HFF-Myc (cell line): ENCODE measurements around the gene ITPKB.
"Not testable (repeated sequence)": the region's sequence is repeated elsewhere in the genome, so short reads cannot be mapped to it uniquely, and the experiment has no call there.

Experiments used
- DNase-seq: peaks from one replicate; pipeline ENCODE4 v3.0.0-alpha.2; 2011; ENCODE audit warnings: low read depth; ENCODE audit errors: extremely low read depth
- H3K4me3 ChIP-seq: replicated peaks from 2 replicates; pipeline ENCODE4 v1.5.1; 2011; ENCODE audit warnings: low read depth, mild to moderate bottlenecking, control low read depth, low read length
- TF ChIP-seq, protein P1 (sequence below): IDR thresholded peaks from 2 replicates; pipeline ENCODE4 v1.5.1; 2012; ENCODE audit warnings: mild to moderate bottlenecking, low read depth, low read length, control low read depth; ENCODE audit errors: missing control alignments

The ITPKB gene

DNA sequence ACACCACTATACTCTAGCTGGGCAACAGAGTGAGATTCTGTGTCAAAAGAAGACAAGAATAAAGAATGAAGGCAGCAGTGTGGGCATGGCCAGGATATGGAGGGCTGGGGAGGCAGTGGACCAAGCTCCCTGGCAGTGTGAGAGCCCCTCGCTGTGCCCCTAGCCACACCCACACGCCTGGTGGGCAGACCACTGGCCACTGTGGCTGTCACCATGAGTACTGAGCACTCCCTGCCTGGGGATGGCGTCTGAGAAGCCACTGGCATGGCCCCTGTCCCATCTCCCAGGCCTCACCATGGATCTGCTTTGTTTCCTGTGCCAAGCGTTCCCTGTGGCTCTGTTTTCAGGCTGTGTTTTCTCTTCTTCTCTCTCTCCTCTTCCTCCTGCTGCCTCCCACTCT is 138.8 kb downstream of the ITPKB start:
- H3K4me3 ChIP-seq = no peak overlapping the region
- TF ChIP-seq, protein P1, sequence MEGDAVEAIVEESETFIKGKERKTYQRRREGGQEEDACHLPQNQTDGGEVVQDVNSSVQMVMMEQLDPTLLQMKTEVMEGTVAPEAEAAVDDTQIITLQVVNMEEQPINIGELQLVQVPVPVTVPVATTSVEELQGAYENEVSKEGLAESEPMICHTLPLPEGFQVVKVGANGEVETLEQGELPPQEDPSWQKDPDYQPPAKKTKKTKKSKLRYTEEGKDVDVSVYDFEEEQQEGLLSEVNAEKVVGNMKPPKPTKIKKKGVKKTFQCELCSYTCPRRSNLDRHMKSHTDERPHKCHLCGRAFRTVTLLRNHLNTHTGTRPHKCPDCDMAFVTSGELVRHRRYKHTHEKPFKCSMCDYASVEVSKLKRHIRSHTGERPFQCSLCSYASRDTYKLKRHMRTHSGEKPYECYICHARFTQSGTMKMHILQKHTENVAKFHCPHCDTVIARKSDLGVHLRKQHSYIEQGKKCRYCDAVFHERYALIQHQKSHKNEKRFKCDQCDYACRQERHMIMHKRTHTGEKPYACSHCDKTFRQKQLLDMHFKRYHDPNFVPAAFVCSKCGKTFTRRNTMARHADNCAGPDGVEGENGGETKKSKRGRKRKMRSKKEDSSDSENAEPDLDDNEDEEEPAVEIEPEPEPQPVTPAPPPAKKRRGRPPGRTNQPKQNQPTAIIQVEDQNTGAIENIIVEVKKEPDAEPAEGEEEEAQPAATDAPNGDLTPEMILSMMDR = no peak
- no peak for DNase-seq

DNA sequence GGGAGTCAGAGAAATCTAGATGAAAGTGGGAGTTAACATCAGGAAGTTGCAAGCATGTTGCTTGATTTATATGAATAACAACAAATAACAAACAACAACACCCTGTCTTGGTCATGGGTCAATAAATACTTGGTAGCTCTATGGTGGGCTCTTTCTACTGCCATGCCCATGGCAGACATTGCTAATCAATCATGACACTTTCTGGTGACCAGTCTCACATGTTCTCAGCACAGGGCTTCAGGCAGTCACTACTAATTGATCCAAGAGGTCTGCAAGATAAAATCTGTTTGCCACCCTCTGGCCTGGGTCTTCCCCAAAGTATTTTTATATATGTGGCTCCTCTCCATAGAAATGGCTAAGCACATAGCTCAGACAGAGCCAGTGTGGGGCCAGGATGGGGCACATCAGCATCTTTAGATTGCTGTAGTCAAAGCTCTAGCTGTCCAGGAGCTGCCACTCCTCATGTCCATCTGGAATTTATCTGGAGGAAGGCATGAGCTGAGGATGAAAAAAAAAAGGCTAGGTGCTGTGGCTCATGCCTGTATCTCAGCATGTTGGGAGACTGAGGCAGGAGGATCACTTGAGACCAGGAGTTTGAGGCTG is 139.3 kb downstream of the ITPKB start:
- DNase-seq = no peak
- no peak overlapping the region for H3K4me3 ChIP-seq
- TF ChIP-seq, protein P1 = no peak

DNA sequence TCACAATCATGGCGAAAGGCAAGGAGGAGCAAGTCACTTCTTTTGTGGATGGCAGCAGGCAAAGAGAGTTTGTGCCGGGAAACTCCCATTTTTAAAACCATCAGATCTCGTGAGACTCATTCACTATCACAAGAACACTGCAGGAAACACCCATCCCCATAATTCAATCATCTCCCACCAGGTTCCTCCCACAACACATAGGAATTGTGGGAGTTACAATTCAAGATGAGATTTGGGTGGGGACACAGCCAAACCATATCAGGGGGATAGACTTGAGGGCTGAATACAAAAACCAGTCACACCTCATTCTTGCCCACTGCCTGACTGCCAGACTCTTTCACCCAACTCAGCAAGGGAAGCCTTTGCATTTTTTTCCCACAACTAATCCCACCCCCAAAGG is 140.1 kb downstream of the ITPKB start:
- not testable (repeated sequence) for H3K4me3 ChIP-seq, DNase-seq

DNA sequence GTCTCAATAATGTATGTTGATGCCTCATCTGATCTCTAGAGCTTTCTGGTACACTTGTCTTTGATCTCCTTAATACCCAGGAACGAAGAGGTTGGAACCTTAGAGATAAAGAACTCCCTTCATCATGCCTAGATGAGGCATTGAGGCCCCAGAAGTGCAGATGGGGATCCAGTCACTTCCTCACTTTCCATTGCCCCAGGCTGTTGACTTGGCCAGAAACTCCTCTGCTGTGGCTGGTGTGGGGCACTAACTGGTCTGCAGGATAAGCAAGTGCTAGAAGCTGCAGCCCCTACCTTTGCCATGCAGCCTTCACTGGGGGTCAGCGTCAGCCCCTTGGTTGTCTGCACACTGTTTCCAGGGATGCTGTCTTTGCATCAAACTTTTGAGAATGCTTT is 140.6 kb downstream of the ITPKB start:
- TF ChIP-seq, protein P1 = no peak
- DNase-seq = no peak
- no peak overlapping the region for H3K4me3 ChIP-seq

DNA sequence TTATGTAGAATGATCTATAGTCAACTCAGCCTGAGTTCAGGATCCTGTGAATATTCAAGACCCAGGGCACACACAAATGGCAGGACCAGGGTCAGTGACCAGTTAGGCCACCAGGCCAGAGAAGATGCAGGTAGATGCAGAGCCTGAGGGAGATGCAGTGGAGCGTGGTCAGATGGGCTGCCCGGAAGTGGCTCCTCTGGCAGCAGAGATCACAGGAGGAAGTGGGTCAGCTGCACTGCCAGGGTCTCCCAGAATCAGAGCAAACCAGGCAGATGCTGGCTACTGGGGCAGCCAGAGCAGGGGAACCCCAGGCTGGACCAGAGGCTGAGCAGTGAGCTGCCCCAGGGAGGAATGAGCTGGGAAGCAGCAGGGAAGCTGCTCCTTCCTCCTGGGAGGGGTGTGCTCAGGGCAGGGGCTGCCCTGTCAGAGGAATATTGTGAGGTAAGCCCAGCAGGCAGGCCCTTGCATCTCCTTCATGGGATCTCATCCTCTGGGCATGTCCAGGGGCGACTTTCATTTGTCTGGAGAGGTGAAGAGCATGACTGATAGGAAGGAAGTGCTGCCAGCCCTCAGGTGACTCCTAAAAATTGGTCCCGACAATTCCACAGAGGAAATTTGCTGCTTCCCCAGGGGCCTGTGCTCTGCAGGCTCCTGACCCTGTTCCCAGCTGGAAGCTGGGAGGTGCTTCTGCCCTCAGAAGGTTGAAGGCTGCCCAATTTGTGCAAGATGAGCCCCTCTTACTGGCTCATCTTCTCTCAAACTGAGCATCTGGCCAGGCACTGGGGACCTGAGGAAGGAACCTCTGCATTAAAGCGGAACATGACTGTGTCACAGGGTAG is 141.2 kb downstream of the ITPKB start:
- TF ChIP-seq, protein P1 = no peak
- no peak for DNase-seq
- no peak overlapping the region for H3K4me3 ChIP-seq

DNA sequence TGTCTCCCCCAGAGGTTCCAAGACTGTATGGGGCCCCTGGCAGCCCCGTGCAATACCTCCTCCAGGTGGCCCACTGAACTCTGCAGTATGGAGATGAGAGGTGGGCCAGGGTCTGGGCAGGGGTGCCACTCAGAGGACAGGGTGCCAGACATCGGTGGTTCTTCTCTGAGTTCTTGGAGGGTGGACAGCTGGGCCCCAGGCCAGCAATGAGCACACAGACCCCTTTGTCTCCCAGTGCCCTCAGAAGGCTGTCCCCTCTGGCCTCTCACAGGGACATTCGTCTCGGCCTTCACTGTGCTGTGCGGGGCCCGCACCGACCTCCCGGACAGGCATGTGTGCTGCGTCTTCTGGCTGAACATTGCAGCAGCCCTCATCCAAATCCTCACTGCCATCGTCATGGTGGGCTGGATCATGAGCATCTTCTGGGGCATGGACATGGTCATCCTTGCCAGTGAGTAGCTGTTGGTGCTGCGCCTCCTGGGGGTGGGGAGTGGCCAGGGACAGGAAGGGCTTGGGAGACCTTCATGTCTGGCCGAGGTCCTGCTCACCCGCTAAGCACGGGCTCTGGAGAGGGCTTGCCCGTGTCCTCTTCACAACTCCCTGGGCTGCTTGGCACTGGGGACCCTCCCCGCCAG is 142.4 kb downstream of the ITPKB start:
- no peak for DNase-seq
- TF ChIP-seq, protein P1 = no peak
- H3K4me3 ChIP-seq = no peak overlapping the region

DNA sequence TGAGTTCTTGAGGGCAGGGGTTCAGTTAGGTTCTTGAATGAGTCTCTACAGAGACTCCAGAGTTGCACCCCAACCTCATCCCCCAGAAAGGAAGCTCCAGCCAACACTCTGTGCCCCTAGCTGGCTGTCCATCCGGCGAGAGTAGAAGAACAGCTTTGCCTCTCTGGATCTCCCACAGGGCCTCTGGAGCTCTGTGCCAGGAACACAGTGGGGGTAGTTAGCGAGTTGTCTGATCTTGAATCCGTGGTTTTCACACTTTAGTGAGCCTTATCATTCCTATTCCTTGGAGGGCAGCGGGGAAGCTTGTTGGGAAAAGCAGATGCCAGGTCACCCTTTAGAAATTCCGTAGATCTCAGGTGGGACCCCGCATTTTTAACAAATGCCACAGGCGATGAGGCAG is 145.5 kb downstream of the ITPKB start:
- TF ChIP-seq, protein P1 = no peak
- no peak overlapping the region for H3K4me3 ChIP-seq
- DNase-seq = no peak
